Brain microvascular endothelial cell (primary cell): ENCODE data around the gene SEZ6L.

Experiments
- DNase-seq: peaks from one replicate; pipeline ENCODE4 v3.0.0-alpha.2; 2020
- H3K27ac ChIP-seq: fragments of 250-450 bp; sonication (Bioruptor Pico); 2 replicates; pipeline ENCODE4 v1.5.1; 2020; ENCODE audit warnings: mild to moderate bottlenecking, moderate library complexity
- H3K27me3 ChIP-seq: fragments of 250-450 bp; sonication (Bioruptor Pico); replicated peaks from 2 replicates; pipeline ENCODE4 v1.5.1; 2020; ENCODE audit warnings: mild to moderate bottlenecking
- H3K36me3 ChIP-seq: fragments of 250-450 bp; sonication (Bioruptor Pico); replicated peaks from 2 replicates; pipeline ENCODE4 v1.5.1; 2020; ENCODE audit warnings: mild to moderate bottlenecking
- H3K4me3 ChIP-seq: 2 replicates; pipeline ENCODE4 v1.5.1; 2011; ENCODE audit warnings: low read depth, mild to moderate bottlenecking, control low read depth, low read length, moderate library complexity
- in situ Hi-C: cut with HindIII; loops from 2 replicates; pipeline ENCODE4 v1.10.0; 2017; ENCODE audit warnings: low sequenced_read_pairs, low pct_ligation_motif_present
- TF ChIP-seq, protein P1 (sequence below): IDR thresholded peaks from 2 replicates; pipeline ENCODE4 v1.5.1; 2011; ENCODE audit warnings: low read depth, mild to moderate bottlenecking, moderate library complexity, low read length, control low read depth, inconsistent platforms; ENCODE audit errors: missing control alignments

SEZ6L gene

GRCh38 chr22:26391623-26392022 is 222.4 kb downstream of the SEZ6L start:
- no peak overlapping the region for H3K27ac ChIP-seq
- H3K4me3 ChIP-seq, result no peak overlapping the region
- in situ Hi-C loops, result no loop called here
- H3K36me3 ChIP-seq, result no peaks in the 10 kb centered on the region
- no peak for DNase-seq
- H3K27me3 ChIP-seq, result no peaks in the 10 kb centered on the region
- TF ChIP-seq, protein P1, sequence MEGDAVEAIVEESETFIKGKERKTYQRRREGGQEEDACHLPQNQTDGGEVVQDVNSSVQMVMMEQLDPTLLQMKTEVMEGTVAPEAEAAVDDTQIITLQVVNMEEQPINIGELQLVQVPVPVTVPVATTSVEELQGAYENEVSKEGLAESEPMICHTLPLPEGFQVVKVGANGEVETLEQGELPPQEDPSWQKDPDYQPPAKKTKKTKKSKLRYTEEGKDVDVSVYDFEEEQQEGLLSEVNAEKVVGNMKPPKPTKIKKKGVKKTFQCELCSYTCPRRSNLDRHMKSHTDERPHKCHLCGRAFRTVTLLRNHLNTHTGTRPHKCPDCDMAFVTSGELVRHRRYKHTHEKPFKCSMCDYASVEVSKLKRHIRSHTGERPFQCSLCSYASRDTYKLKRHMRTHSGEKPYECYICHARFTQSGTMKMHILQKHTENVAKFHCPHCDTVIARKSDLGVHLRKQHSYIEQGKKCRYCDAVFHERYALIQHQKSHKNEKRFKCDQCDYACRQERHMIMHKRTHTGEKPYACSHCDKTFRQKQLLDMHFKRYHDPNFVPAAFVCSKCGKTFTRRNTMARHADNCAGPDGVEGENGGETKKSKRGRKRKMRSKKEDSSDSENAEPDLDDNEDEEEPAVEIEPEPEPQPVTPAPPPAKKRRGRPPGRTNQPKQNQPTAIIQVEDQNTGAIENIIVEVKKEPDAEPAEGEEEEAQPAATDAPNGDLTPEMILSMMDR, result no peak

DNA sequence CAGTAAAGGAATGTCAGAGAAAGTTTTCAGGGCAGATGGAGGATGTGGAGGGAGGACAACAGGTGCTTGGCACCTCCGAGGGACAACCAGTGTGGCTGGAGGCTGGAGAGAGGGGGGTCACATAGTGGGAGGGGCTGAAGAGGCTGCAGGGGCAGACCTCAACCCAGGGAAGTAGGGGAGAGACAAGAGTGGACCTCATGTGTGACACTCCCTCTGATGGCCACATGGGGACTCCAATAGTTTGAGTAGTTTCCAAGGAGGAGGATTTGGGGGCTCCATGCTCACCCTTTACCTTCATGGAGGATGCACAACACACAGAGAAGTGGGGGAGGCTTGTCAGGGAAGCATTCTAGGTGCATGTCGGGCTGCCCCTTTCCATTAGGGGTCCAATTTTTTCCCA is 224.7 kb downstream of the SEZ6L start:
- DNase-seq, result no peak
- H3K36me3 ChIP-seq, result no peaks in the 10 kb centered on the region
- H3K27me3 ChIP-seq, result no peaks in the 10 kb centered on the region
- no peak overlapping the region for H3K27ac ChIP-seq
- no peak overlapping the region for H3K4me3 ChIP-seq
- in situ Hi-C loops, result no loop called here
- TF ChIP-seq, protein P1, result peak; percentile 43

DNA sequence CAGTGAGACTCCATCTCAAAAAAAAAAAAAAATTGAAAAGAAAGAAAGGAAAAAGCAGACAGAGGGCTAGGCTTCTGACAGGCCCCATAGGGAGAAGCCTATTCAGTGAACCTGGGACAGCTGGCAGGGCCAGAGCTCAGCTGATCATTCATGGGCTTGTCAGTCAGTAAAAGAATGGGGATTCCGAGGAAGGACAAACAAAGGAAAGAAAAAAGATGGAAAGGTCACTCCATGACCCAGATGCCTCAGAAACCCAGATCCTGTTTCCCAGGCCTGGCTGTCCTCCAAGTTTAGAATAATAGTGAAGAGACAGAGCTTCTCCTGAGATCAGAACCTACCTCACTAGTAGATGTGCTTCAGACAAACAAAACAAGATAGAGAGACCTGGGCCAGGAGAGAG is 225.5 kb downstream of the SEZ6L start:
- TF ChIP-seq, protein P1, result no peak
- DNase-seq, result no peak
- H3K27ac ChIP-seq, result no peak overlapping the region
- in situ Hi-C loops, result no loop called here
- H3K4me3 ChIP-seq, result no peak overlapping the region
- H3K27me3 ChIP-seq, result no peaks in the 10 kb centered on the region
- H3K36me3 ChIP-seq, result no peaks in the 10 kb centered on the region

DNA sequence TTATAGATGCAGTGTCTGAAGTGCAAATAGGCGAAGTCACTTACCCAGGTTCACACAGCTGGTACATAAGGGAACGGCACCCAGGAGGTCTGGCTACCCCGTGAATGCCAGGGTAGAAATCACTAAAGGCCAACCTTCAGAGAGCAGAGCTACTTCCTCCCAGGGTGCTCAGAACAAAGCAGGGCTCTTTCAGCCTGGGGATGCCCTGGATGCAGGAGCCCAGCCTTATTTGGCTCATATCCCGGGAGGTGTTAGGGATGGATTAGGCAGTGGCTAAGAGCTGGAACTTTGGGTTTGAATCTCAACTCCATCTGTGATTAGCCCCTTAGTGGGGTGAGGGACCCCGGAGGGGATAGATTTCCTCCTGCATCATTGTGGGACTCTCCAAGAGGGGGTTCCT is 226.7 kb downstream of the SEZ6L start:
- in situ Hi-C loops, result no loop called here
- no peak overlapping the region for H3K27ac ChIP-seq
- DNase-seq, result no peak
- no peaks in the 10 kb centered on the region for H3K27me3 ChIP-seq
- TF ChIP-seq, protein P1, result no peak
- no peaks in the 10 kb centered on the region for H3K36me3 ChIP-seq
- no peak overlapping the region for H3K4me3 ChIP-seq

GRCh38 chr22:26398741-26399153 is 229.5 kb downstream of the SEZ6L start:
- H3K4me3 ChIP-seq, result no peak overlapping the region
- TF ChIP-seq, protein P1, result peak; percentile 84

GRCh38 chr22:26399289-26399688 is 230.0 kb downstream of the SEZ6L start:
- TF ChIP-seq, protein P1, result no peak
- no peaks in the 10 kb centered on the region for H3K27me3 ChIP-seq
- no peak for DNase-seq
- H3K36me3 ChIP-seq, result no peaks in the 10 kb centered on the region
- H3K4me3 ChIP-seq, result no peak overlapping the region
- in situ Hi-C loops, result no loop called here
- H3K27ac ChIP-seq, result no peak overlapping the region

More at GRCh38 chr22:26398741-26399153, 229.5 kb downstream of the SEZ6L start:
- DNase-seq, result peak; percentile 73
- H3K27ac ChIP-seq, result no peak overlapping the region
- in situ Hi-C loops, result no loop called here
- H3K27me3 ChIP-seq, result no peaks in the 10 kb centered on the region
- no peaks in the 10 kb centered on the region for H3K36me3 ChIP-seq
